Calu3 (cell line): ENCODE results near the gene IQSEC3. TPM values are rescaled to one million over a fixed set of nuclear protein-coding genes. Genes with fewer than 3 reads are reported as not detected.

Experiments
- BruUV-seq: library from RNA; stranded (reverse); fragments of 400-500 nt; replicated peaks from 2 replicates; lab custom pipeline; 2021; lab: Mats Ljungman, UMichigan
- CTCF ChIA-PET: fragments of 300-600 bp; sonication (Branson Sonifier 250); formaldehyde crosslinking; loops from one replicate; lab custom pipeline; 2022; ENCODE audit warnings: antibody characterized with exemption; lab: Charles Lee
- DNase-seq: peaks from one replicate; pipeline ENCODE4 v3.0.0; 2022
- H3K27ac Mint-ChIP-seq: one replicate; pipeline ENCODE4 v1.8.0; 2022; ENCODE audit warnings: mixed read lengths; ENCODE audit not compliant: unreplicated experiment
- H3K27me3 Mint-ChIP-seq: one replicate; pipeline ENCODE4 v1.8.0; 2022; ENCODE audit warnings: mixed read lengths; ENCODE audit not compliant: unreplicated experiment
- H3K36me3 Mint-ChIP-seq: one replicate; pipeline ENCODE4 v1.8.0; 2022; ENCODE audit warnings: mild to moderate bottlenecking, moderate library complexity, mixed read lengths; ENCODE audit not compliant: insufficient read depth, unreplicated experiment
- H3K4me1 Mint-ChIP-seq: one replicate; pipeline ENCODE4 v1.8.0; 2022; ENCODE audit warnings: mild to moderate bottlenecking, low read depth, mixed read lengths; ENCODE audit not compliant: unreplicated experiment
- H3K4me3 Mint-ChIP-seq: one replicate; pipeline ENCODE4 v1.8.0; 2022; ENCODE audit warnings: mild to moderate bottlenecking, low read depth, moderate library complexity, mixed read lengths; ENCODE audit not compliant: unreplicated experiment
- H3K9me3 Mint-ChIP-seq: one replicate; pipeline ENCODE4 v1.8.0; 2022; ENCODE audit warnings: low read depth, mixed read lengths; ENCODE audit not compliant: unreplicated experiment
- intact Hi-C: fragments of 100-400 bp; cut with micrococcal nuclease; formaldehyde crosslinking; loops from one replicate; pipeline ENCODE4 v1.10.0; 2022; ENCODE audit not compliant: unreplicated experiment
- total RNA-seq: library from RNA; stranded (reverse); gene quantifications from 2 replicates; pipeline ENCODE4 v1.2.3, GENCODE V29; 2022
- TF ChIP-seq, protein P1 (sequence below): fragments of 200-600 bp; IDR thresholded peaks from one replicate; pipeline ENCODE4 v1.8.0; 2022; ENCODE audit warnings: antibody characterized with exemption; ENCODE audit not compliant: unreplicated experiment

The IQSEC3 gene
- total RNA-seq, 1 experiment from 2014 or later, result not detected

DNA sequence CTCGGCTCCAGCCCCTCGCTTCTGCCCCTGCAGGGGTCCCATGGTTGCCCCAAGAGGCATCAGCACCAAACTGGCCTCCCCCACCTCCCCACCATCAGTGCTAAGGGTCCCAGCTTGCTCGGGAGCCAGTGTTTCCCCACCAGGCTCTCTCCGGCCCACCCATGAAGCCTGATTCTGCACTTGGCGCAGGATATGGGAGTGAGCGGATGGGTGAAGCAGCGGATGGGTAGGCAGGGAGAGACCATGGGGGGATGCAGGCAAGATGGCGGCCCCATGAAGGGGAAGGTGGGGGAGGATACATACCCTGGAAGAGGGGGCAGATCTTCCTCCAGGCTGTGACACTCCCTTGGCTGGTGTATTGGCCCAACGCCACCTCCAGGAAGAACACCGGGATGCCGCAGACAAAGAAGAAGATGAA, 137.7 kb downstream of the IQSEC3 start:
- H3K27ac Mint-ChIP-seq, result no peak overlapping the region
- H3K4me1 Mint-ChIP-seq, result no peaks in the 10 kb centered on the region
- peaks cover 64% of the 10 kb centered on the region for H3K27me3 Mint-ChIP-seq
- H3K36me3 Mint-ChIP-seq, result no peaks in the 10 kb centered on the region
- DNase-seq, result no peak
- no peaks in the 10 kb centered on the region for H3K9me3 Mint-ChIP-seq
- no TSS peak for BruUV-seq
- intact Hi-C loops, result no loop called here
- TF ChIP-seq, protein P1, sequence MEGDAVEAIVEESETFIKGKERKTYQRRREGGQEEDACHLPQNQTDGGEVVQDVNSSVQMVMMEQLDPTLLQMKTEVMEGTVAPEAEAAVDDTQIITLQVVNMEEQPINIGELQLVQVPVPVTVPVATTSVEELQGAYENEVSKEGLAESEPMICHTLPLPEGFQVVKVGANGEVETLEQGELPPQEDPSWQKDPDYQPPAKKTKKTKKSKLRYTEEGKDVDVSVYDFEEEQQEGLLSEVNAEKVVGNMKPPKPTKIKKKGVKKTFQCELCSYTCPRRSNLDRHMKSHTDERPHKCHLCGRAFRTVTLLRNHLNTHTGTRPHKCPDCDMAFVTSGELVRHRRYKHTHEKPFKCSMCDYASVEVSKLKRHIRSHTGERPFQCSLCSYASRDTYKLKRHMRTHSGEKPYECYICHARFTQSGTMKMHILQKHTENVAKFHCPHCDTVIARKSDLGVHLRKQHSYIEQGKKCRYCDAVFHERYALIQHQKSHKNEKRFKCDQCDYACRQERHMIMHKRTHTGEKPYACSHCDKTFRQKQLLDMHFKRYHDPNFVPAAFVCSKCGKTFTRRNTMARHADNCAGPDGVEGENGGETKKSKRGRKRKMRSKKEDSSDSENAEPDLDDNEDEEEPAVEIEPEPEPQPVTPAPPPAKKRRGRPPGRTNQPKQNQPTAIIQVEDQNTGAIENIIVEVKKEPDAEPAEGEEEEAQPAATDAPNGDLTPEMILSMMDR, result no peak
- CTCF ChIA-PET, result no interaction called here
- H3K4me3 Mint-ChIP-seq, result no peak overlapping the region

DNA sequence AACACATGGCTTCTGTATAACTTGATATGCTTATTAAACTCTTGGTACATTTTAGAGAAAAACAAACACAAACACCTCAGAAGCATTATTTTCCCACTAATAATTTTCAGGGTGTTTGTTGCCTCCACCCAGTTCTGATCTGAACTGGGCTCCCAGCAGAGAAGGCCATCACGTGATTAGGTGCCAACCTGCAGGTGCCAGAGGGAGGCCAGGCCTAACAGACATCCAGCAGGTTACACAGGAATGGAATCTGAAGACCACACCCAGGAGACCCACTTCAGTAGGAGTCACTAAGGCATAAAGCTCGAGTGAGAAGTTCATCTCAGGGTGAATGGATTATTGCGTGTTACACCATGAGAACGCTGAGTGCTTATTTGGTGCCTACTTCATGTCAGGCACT, 138.5 kb downstream of the IQSEC3 start:
- Mint-ChIP-seq H3K27ac (no peak overlapping the region), H3K9me3 (no peaks in the 10 kb centered on the region), H3K27me3 (peaks cover 72% of the 10 kb centered on the region), H3K36me3 (no peaks in the 10 kb centered on the region), H3K4me3 (no peak overlapping the region), H3K4me1 (no peaks in the 10 kb centered on the region)
- no TSS peak for BruUV-seq
- TF ChIP-seq, protein P1, result no peak
- CTCF ChIA-PET, result no interaction called here
- intact Hi-C loops, result no loop called here
- no peak for DNase-seq

DNA sequence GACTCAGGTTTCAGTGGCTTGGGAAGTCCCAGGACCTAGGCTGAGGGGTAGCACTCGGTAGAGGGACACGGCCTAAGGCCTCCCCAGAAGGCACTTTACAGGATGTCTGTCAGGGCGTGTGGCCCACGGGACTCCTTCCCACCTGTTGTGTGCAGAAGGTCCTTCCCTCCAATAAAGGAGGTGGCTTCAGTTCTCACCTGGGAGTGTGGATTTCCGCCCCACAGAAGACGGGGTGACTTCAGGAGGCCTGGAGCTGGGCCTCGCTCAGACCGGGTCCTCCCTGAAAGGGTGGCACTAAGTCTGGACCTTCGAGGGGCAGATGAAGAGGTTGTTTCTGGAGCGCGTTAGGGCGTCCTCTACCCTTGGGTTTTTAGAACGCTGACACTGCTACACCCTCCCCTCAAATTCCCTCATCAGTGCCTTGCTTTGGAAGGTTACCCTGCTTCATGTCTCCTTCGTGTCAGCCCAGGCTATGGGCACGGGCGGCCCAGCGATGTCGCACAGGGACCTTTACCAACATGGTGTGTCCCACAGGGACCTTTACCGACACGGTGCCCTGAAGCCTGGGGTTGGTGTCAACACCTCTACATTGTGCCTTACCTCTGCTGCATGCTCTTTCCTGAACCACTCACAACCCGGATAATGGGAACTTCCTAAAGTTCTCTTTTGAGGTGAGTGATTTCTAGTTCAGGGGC, 140.3 kb downstream of the IQSEC3 start:
- Mint-ChIP-seq H3K27ac (no peak overlapping the region), H3K4me1 (peaks cover 1% of the 10 kb centered on the region), H3K27me3 (peaks cover 75% of the 10 kb centered on the region), H3K4me3 (no peak overlapping the region), H3K9me3 (no peaks in the 10 kb centered on the region), H3K36me3 (no peaks in the 10 kb centered on the region)
- TF ChIP-seq, protein P1, result no peak
- DNase-seq, result no peak
- intact Hi-C loops, result no loop called here
- CTCF ChIA-PET, result no interaction called here
- BruUV-seq, result no TSS peak

DNA sequence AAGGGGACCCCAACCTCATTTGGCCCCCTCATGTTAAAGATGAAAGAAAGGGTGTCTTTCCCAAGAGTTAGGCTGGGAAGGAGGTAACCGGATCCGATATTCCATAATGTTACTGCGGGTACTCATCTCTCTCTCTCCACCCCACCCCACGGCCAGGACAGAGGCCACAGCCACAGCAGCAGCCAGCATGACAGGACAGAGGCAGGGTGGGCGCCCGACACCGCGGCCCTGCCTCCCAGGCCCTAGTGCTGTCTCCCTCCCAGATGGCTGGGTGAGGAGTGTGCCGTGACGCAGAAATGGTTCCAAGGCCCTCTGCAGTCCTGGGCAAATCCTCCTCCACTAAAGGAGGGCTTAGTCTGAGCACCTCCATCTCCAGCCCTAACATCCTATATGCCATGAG, 141.2 kb downstream of the IQSEC3 start:
- Mint-ChIP-seq H3K27me3 (peaks cover 75% of the 10 kb centered on the region), H3K4me3 (no peak overlapping the region), H3K27ac (no peak overlapping the region), H3K4me1 (peaks cover 7% of the 10 kb centered on the region), H3K9me3 (no peaks in the 10 kb centered on the region), H3K36me3 (no peaks in the 10 kb centered on the region)
- no TSS peak for BruUV-seq
- TF ChIP-seq, protein P1, result no peak
- no peak for DNase-seq
- CTCF ChIA-PET, result no interaction called here
- intact Hi-C loops, result no loop called here
